Prostate gland (tissue), 2 donors: Measurements from ENCODE around the gene ACOX3.

ENCODE experiments used
- CTCF ChIP-seq, 4 experiments: fragments of 200-600 bp in 2 of 4; fragments of 450-650 bp in 2 of 4; sonication (generic) in 2 of 4; IDR thresholded peaks; 1 replicate in 3 of 4; 2 replicates in 1 of 4; pipeline ENCODE4 v1.5.1; 2016 to 2019; ENCODE audit warnings: antibody characterized with exemption in 4 of 4, mild to moderate bottlenecking in 2 of 4, moderate library complexity in 2 of 4
- POLR2AphosphoS5 ChIP-seq: sonication (generic); formaldehyde crosslinking; IDR thresholded peaks from one replicate; pipeline ENCODE4 v1.6.1; 2017; ENCODE audit warnings: antibody characterized with exemption

GRCh38 chr4:8321220-8321619 lies 119.3 kb downstream of the ACOX3 start:
- TF ChIP-seq POLR2AphosphoS5 (no peak), CTCF (IDR thresholded peaks at IDR 0.05) (no peak)
